Measurements from ENCODE around the gene RPS6KL1. TPM values are rescaled to one million over a fixed set of nuclear protein-coding genes. Genes with fewer than 3 reads are reported as not detected.

The RPS6KL1 gene
- total and polyA plus RNA-seq, 2 experiments from 2014 or later = 5.6 to 6.5 TPM

DNA sequence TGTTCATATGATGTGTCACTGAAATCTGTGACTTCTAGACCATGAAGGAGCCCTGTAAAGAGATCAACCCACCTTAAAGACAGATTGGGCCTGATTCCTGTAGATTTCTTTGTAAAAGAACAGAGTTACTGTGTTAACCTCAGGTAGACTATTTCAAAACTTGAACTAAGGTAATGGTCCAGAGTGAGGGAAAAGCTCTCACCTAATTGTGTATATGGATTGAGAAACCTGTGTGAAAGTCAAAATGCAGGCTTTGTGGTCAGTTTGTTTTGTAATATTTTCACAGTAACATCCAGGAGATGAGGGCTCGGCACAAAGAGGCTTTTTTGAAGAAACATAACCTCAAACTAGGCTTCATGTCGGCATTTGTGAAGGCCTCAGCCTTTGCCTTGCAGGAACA, 25.0 kb downstream of the RPS6KL1 start:
- Histone ChIP-seq H3F3A (replicated peaks; ENCODE audit: low read depth) (0 out of 2 replicates have a peak, but pooled peaks cover 8% of the 10 kb centered on the region), H3K79me2 (replicated peaks; ENCODE audit: insufficient read depth) (no peaks in the 10 kb centered on the region), H3K27me3 (ENCODE audit: insufficient read depth) (no peaks in the 10 kb centered on the region), H3K4me1 (ENCODE audit: insufficient read depth) (no peaks in the 10 kb centered on the region), H2AFZ (no peak overlapping the region), H4K20me1 (replicated peaks; ENCODE audit: insufficient read depth) (peaks cover 48% of the 10 kb centered on the region), H3K4me3 (no peak overlapping the region), H3K27ac (ENCODE audit: low read depth) (no peak overlapping the region), H3K4me2 (no peak overlapping the region), H3K36me3 (ENCODE audit: insufficient read depth) (peaks cover 87% of the 10 kb centered on the region), H3K9me2 (ENCODE audit: insufficient read depth) (no peaks in the 10 kb centered on the region)
- no peak for TF ChIP-seq STAT1 (IDR thresholded peaks at IDR 0.05; ENCODE audit: unreplicated experiment)
- no peaks in the 10 kb centered on the region for H3K9me3 Mint-ChIP-seq
- H3K4me3 Mint-ChIP-seq = no peak overlapping the region
- H3K4me1 Mint-ChIP-seq = peaks cover 6% of the 10 kb centered on the region
- no peak overlapping the region for H3K27ac Mint-ChIP-seq
- no peaks in the 10 kb centered on the region for H3K27me3 Mint-ChIP-seq (ENCODE audit: insufficient read depth, low read depth, poor library complexity)
- ATAC-seq (no peak), DNase-seq (ENCODE audit: low spot score) (no peak)
- H3K36me3 Mint-ChIP-seq (ENCODE audit: low read depth) = peaks cover 97% of the 10 kb centered on the region

GRCh38 chr14:74897642-74898041, 25.4 kb downstream of the RPS6KL1 start:
- Histone ChIP-seq H3K4me3 (no peak overlapping the region), H3K27ac (ENCODE audit: low read depth) (no peak overlapping the region), H3K9me2 (ENCODE audit: insufficient read depth) (no peaks in the 10 kb centered on the region), H4K20me1 (replicated peaks; ENCODE audit: insufficient read depth) (peaks cover 43% of the 10 kb centered on the region), H3K79me2 (replicated peaks; ENCODE audit: insufficient read depth) (no peaks in the 10 kb centered on the region), H3K4me2 (no peak overlapping the region), H3K27me3 (ENCODE audit: insufficient read depth) (no peaks in the 10 kb centered on the region), H3K36me3 (ENCODE audit: insufficient read depth) (peaks cover 87% of the 10 kb centered on the region), H2AFZ (no peak overlapping the region), H3K4me1 (ENCODE audit: insufficient read depth) (no peaks in the 10 kb centered on the region), H3F3A (replicated peaks; ENCODE audit: low read depth) (0 out of 2 replicates have a peak, but pooled peaks cover 8% of the 10 kb centered on the region)
- H3K27ac Mint-ChIP-seq = no peak overlapping the region
- no peak for DNase-seq (ENCODE audit: low spot score)
- H3K27me3 Mint-ChIP-seq (ENCODE audit: insufficient read depth, low read depth, poor library complexity) = no peaks in the 10 kb centered on the region
- no peak overlapping the region for H3K4me3 Mint-ChIP-seq
- peaks cover 97% of the 10 kb centered on the region for H3K36me3 Mint-ChIP-seq (ENCODE audit: low read depth)
- peaks cover 2% of the 10 kb centered on the region; the same call in 1 of the 3 replicates for H3K4me1 Mint-ChIP-seq
- no peak for ATAC-seq
- no peaks in the 10 kb centered on the region for H3K9me3 Mint-ChIP-seq
- TF ChIP-seq CREB1 (CRISPR knock-in tag; IDR thresholded peaks at IDR 0.05; ENCODE audit: low read depth) = no peak
- TF ChIP-seq JUNB (IDR thresholded peaks at IDR 0.05; ENCODE audit: unreplicated experiment) = no peak
- no peak for TF ChIP-seq EZH2phosphoT487 (IDR thresholded peaks at IDR 0.05; ENCODE audit: unreplicated experiment)
- no peak for TF ChIP-seq POLR2AphosphoS5 (IDR thresholded peaks at IDR 0.05; ENCODE audit: low read depth)
- TF ChIP-seq, protein P1, sequence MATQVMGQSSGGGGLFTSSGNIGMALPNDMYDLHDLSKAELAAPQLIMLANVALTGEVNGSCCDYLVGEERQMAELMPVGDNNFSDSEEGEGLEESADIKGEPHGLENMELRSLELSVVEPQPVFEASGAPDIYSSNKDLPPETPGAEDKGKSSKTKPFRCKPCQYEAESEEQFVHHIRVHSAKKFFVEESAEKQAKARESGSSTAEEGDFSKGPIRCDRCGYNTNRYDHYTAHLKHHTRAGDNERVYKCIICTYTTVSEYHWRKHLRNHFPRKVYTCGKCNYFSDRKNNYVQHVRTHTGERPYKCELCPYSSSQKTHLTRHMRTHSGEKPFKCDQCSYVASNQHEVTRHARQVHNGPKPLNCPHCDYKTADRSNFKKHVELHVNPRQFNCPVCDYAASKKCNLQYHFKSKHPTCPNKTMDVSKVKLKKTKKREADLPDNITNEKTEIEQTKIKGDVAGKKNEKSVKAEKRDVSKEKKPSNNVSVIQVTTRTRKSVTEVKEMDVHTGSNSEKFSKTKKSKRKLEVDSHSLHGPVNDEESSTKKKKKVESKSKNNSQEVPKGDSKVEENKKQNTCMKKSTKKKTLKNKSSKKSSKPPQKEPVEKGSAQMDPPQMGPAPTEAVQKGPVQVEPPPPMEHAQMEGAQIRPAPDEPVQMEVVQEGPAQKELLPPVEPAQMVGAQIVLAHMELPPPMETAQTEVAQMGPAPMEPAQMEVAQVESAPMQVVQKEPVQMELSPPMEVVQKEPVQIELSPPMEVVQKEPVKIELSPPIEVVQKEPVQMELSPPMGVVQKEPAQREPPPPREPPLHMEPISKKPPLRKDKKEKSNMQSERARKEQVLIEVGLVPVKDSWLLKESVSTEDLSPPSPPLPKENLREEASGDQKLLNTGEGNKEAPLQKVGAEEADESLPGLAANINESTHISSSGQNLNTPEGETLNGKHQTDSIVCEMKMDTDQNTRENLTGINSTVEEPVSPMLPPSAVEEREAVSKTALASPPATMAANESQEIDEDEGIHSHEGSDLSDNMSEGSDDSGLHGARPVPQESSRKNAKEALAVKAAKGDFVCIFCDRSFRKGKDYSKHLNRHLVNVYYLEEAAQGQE (IDR thresholded peaks at IDR 0.05; ENCODE audit: unreplicated experiment) = no peak
- no peak for TF ChIP-seq ZNF331 (CRISPR knock-in tag; IDR thresholded peaks at IDR 0.05; ENCODE audit: low read depth)
- TF ChIP-seq NANOG (IDR thresholded peaks at IDR 0.05; ENCODE audit: borderline replicate concordance) = no peak
- no peak for TF ChIP-seq ZNF462 (CRISPR knock-in tag; IDR thresholded peaks at IDR 0.05)
- no peak for TF ChIP-seq ZNF114 (CRISPR knock-in tag; IDR thresholded peaks at IDR 0.05)
- no peak for TF ChIP-seq STAT1 (IDR thresholded peaks at IDR 0.05; ENCODE audit: unreplicated experiment)
- no peak for TF ChIP-seq ETS1 (IDR thresholded peaks at IDR 0.05)
- no peak for TF ChIP-seq EZH2 (IDR thresholded peaks at IDR 0.05; ENCODE audit: low read depth, unreplicated experiment)
